Activated CD8-positive, alpha-beta memory T cell treated with anti-CD3 and anti-CD28 coated beads for 36 hours (primary cell): ENCODE measurements around the gene FMO1. TPM values are rescaled to one million over a fixed set of nuclear protein-coding genes. Genes with fewer than 3 reads are reported as not detected.
"Not testable (repeated sequence)": the region's sequence is repeated elsewhere in the genome, so short reads cannot be mapped to it uniquely, and the experiment has no call there.

ENCODE experiments used
- CTCF ChIA-PET: fragments of 350-600 bp; sonication (Branson Sonifier 250); formaldehyde crosslinking; loops from one replicate; lab custom pipeline; 2021; ENCODE audit warnings: antibody characterized with exemption; lab: Charles Lee
- POLR2A ChIA-PET: fragments of 350-600 bp; sonication (Branson Sonifier 250); formaldehyde crosslinking; loops from one replicate; lab custom pipeline; 2021; ENCODE audit warnings: antibody characterized with exemption; lab: Charles Lee
- total RNA-seq, 2 experiments: library from RNA; stranded (reverse); gene quantifications; one replicate each; pipeline ENCODE4 v1.2.3, GENCODE V29; 2021

The FMO1 gene
- not detected for total RNA-seq

- ChIA-PET POLR2A (no interaction called here), CTCF (no interaction called here)
Measured at GRCh38 chr1:171248302-171248701, at the start of gene FMO1. FMO1 (plus strand) TSS chr1:171248494; CDS start chr1:171258088, 9,594 bp downstream.

GRCh38 chr1:171204296-171204695, 44.0 kb upstream of the FMO1 start:
- CTCF ChIA-PET: no interaction called here

GRCh38 chr1:171206204-171206977, 41.9 kb upstream of the FMO1 start:
- CTCF ChIA-PET: no interaction called here

More at GRCh38 chr1:171204296-171204695, 44.0 kb upstream of the FMO1 start:
- POLR2A ChIA-PET: no interaction called here

GRCh38 chr1:171206978-171207355, 41.3 kb upstream of the FMO1 start:
- ChIA-PET POLR2A (no interaction called here), CTCF (no interaction called here)

More at GRCh38 chr1:171206204-171206977, 41.9 kb upstream of the FMO1 start:
- POLR2A ChIA-PET: no interaction called here

GRCh38 chr1:171207377-171207776, 40.9 kb upstream of the FMO1 start:
- ChIA-PET POLR2A (no interaction called here), CTCF (no interaction called here)

- CTCF ChIA-PET: interaction anchor here (0.6 kb wide), 1 partner anchor 18 kb away, joined by 3 read pairs; no protein-coding TSS in a partner anchor
Measured at GRCh38 chr1:171210355-171210754, 37.9 kb upstream of the FMO1 start.

GRCh38 chr1:171212607-171213351, 35.5 kb upstream of the FMO1 start:
- CTCF ChIA-PET: no interaction called here
- POLR2A ChIA-PET: no interaction called here

More at GRCh38 chr1:171210355-171210754, 37.9 kb upstream of the FMO1 start:
- POLR2A ChIA-PET: no interaction called here

GRCh38 chr1:171213559-171214454, 34.5 kb upstream of the FMO1 start:
- CTCF ChIA-PET: interaction anchor here (0.7 kb wide), 1 partner anchor 13 kb away, joined by 3 read pairs; no protein-coding TSS in a partner anchor
- POLR2A ChIA-PET: no interaction called here

- POLR2A ChIA-PET: no interaction called here
- CTCF ChIA-PET: no interaction called here
Measured at GRCh38 chr1:171217658-171218443, 30.4 kb upstream of the FMO1 start.

- ChIA-PET CTCF (no interaction called here), POLR2A (no interaction called here)
Measured at GRCh38 chr1:171218661-171219060, 29.6 kb upstream of the FMO1 start.

GRCh38 chr1:171219346-171220080, 28.8 kb upstream of the FMO1 start:
- POLR2A ChIA-PET: no interaction called here
- CTCF ChIA-PET: no interaction called here

- CTCF ChIA-PET: no interaction called here
- POLR2A ChIA-PET: no interaction called here
Measured at GRCh38 chr1:171220081-171220420, 28.2 kb upstream of the FMO1 start.

- ChIA-PET CTCF (no interaction called here), POLR2A (no interaction called here)
Measured at GRCh38 chr1:171220581-171221054, 27.7 kb upstream of the FMO1 start.

GRCh38 chr1:171221665-171222591, 26.4 kb upstream of the FMO1 start:
- ChIA-PET POLR2A (no interaction called here), CTCF (no interaction called here)

- ChIA-PET POLR2A (no interaction called here), CTCF (no interaction called here)
Measured at GRCh38 chr1:171222936-171223335, 25.4 kb upstream of the FMO1 start.

GRCh38 chr1:171224257-171224656, 24.0 kb upstream of the FMO1 start:
- CTCF ChIA-PET, POLR2A ChIA-PET: not testable (repeated sequence)
